ENCODE measurements around the gene UBXN2A.

UBXN2A gene

GRCh38 chr2:24047703-24048033 lies 107.4 kb downstream of the UBXN2A start:
- DNase-seq: no peak

GRCh38 chr2:24048769-24049484 lies 108.7 kb downstream of the UBXN2A start:
- DNase-seq: peak; percentile 12

- peak; percentile 65 for DNase-seq
Observed at GRCh38 chr2:24049485-24050021, 109.3 kb downstream of the UBXN2A start, which contains the start of gene FKBP1B. TSS of gene FKBP1B (plus strand) at chr2:24049741. CDS start at chr2:24049850, 109 bp downstream.

GRCh38 chr2:24050041-24050979 lies 110.0 kb downstream of the UBXN2A start:
- peak; percentile 47 for DNase-seq

- DNase-seq: no peak
Observed at GRCh38 chr2:24051833-24052232, 111.6 kb downstream of the UBXN2A start.

- no peak for DNase-seq
Observed at GRCh38 chr2:24052951-24053350, 112.7 kb downstream of the UBXN2A start.

Measured in suppressor macrophage treated with lipopolysaccharide for 4 hours (primary cell).